ENCODE results near the gene PSMG4. TPM values are rescaled to one million over a fixed set of nuclear protein-coding genes. Genes with fewer than 3 reads are reported as not detected.
A peak's percentile ranks its signal among the peaks of the same experiment; 100 is the strongest.

PSMG4 gene, protein sequence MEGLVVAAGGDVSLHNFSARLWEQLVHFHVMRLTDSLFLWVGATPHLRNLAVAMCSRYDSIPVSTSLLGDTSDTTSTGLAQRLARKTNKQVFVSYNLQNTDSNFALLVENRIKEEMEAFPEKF
- 101 and 118 TPM in 2 replicates for total RNA-seq (2011; cell fraction: chromatin; rRNA removed; ENCODE audit: low replicate concordance)
- 85.9 and 99.7 TPM in 2 replicates for total RNA-seq (2011; cell fraction: nucleolus; rRNA removed)
- 97.7 and 105 TPM in 2 replicates for total RNA-seq (2011; cell fraction: nucleoplasm; rRNA removed)
- total RNA-seq (2014; rRNA removed): 123 and 126 TPM in 2 replicates
- total RNA-seq (2014; rRNA removed; fragmentation: Illumina TruSeq; extraction: Trizol): 41.4 and 42.7 TPM in 2 replicates
- 52.0 and 56.4 TPM in 2 replicates for total RNA-seq (2015; rRNA removed; fragmentation: Illumina TruSeq; extraction: Trizol)
- total RNA-seq (2021): 74.4 and 81.6 TPM in 2 replicates
- polyA plus RNA-seq (2011; rRNA removed): 62.2 and 64.5 TPM in 2 replicates
- 83.4 and 238 TPM in 2 replicates for polyA plus RNA-seq (2011; cell fraction: cytosol; rRNA removed)
- polyA plus RNA-seq (2011; cell fraction: nucleus; rRNA removed): 74.0 and 91.4 TPM in 2 replicates
- polyA plus RNA-seq (2012): 79.5 and 80.8 TPM in 2 replicates
- polyA plus RNA-seq (2014; fragmentation: Illumina TruSeq; extraction: Trizol): 29.0 and 49.1 TPM in 2 replicates
- 10 to 100 TPM; 12.9 to 19.4 TPM for polyA plus RNA-seq (2014; fragmentation: Nextera tagmentation; extraction: Ambion mirVana)
- polyA plus RNA-seq (2014; rRNA removed): 165 and 185 TPM in 2 replicates
- polyA minus RNA-seq (2011; rRNA and poly(A)+ RNA removed): 30.7 and 32.6 TPM in 2 replicates
- 14.1 and 15.7 TPM in 2 replicates for polyA minus RNA-seq (2011; cell fraction: cytosol; rRNA and poly(A)+ RNA removed)
- 39.4 and 48.7 TPM in 2 replicates for polyA minus RNA-seq (2011; cell fraction: nucleus; rRNA and poly(A)+ RNA removed)
- percentile 71 among the genes with signal in this experiment for Bru-seq, nascent RNA
- BruChase-seq, experiment 1, labeled RNA remaining after a 2-hour chase: percentile 66 among the genes with signal in this experiment
- percentile 65 among the genes with signal in this experiment for BruChase-seq, experiment 2, labeled RNA remaining after a 6-hour chase
- long read RNA-seq, experiment 1, full-length matches to known transcripts: 116 of 189 reads
- long read RNA-seq, experiment 1, partial matches to known transcripts: 13 of 189 reads
- long read RNA-seq, experiment 1, other reads (novel, unspliced or antisense): 60 of 189 reads
- long read RNA-seq, experiment 2, transcript PSMG4-206 (3 exons, 838 nt): major isoform, 49 of 67 reads
- long read RNA-seq, experiment 2, transcript PSMG4-205 (4 exons, 629 nt): minor isoform, 8 of 67 reads
- long read RNA-seq, experiment 2, partial matches to known transcripts: 2 of 67 reads
- long read RNA-seq, experiment 2, other reads (novel, unspliced or antisense): 8 of 67 reads
- long read RNA-seq, experiment 3, transcript PSMG4-206 (3 exons, 838 nt): major isoform, 42 of 65 reads
- long read RNA-seq, experiment 3, transcript PSMG4-205 (4 exons, 629 nt): minor isoform, 17 of 65 reads
- long read RNA-seq, experiment 3, partial matches to known transcripts: 1 of 65 reads
- long read RNA-seq, experiment 3, other reads (novel, unspliced or antisense): 5 of 65 reads

DNA sequence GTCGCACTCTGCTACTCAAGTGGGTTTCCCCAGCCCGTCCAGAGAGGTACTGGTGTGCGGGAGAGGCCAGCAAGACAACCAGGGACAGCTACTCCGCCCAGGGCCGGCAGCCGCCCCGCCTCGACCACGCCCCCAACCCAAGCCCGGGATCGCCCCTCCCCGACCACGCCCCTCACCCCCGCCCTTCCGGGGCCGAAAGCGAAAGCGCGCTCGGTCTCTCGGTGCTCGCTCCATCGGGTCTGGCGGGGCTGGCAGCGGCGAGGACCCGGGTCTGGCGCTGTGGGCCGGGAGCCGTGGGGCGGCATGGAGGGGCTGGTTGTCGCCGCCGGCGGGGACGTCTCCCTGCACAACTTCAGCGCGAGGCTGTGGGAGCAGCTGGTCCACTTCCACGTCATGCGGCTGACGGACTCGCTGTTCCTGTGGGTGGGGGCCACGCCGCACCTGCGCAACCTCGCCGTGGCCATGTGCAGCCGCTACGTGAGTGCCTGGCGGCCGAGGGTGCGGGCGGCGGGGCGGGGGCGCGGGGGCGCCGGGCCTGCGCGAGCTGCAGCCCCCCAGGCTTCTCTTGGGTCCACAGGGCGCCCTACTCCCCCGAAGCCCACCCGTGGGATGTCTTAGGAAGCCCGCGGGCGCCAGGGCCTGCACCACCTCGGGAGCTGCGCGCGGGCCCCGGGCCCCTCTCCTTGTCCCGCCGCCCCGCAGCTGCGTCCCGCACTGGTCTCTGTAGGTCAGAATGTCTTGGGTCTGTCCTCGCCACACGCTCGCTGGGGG is at the start of gene PSMG4:
TSS of gene PSMG4 (plus strand) at position 228 of the 771 bp plus-strand sequence. CDS start at position 304, 76 bp downstream.
- Histone ChIP-seq H3K9ac (ENCODE audit: insufficient read depth in 1 of 2, low read depth in 2 of 2, low read length in 2 of 2) (peak within 1 kb of the TSS; percentile 79 to 94), H3K4me2 (ENCODE audit: insufficient read depth, low read length) (peak within 1 kb of the TSS; percentile 93), H3K4me3 (peak within 1 kb of the TSS; percentile 94), H2AFZ (ENCODE audit: low read depth, low read length) (peak within 1 kb of the TSS; percentile 93), H3K9me3 (replicated peaks; ENCODE audit: control insufficient read depth, insufficient read depth, low read depth, low read length) (no peaks in the 10 kb centered on the region), H3K36me3 (ENCODE audit: control insufficient read depth, insufficient read depth, low read length) (peaks cover 35% of the 10 kb centered on the region), H4K20me1 (replicated peaks; ENCODE audit: control insufficient read depth, insufficient read depth, low read length) (peaks cover 26% of the 10 kb centered on the region), H3K27ac (ENCODE audit: extremely low read depth, low read depth, low read length) (peak within 1 kb of the TSS; percentile 87), H3K9me1 (ENCODE audit: control insufficient read depth, insufficient read depth, low read length) (peaks cover 13% of the 10 kb centered on the region), H3K79me2 (ENCODE audit: control insufficient read depth, insufficient read depth, low read length) (peaks cover 52% of the 10 kb centered on the region), H3K27me3 (ENCODE audit: control insufficient read depth in 2 of 2, insufficient read depth in 2 of 2, low read length in 2 of 2) (no peaks in the 10 kb centered on the region), H3K4me1 (replicated peaks in 1 of 2; ENCODE audit: control insufficient read depth in 2 of 2, insufficient read depth in 2 of 2, low read length in 2 of 2) (peaks cover 35 to 36% of the 10 kb centered on the region in 2 experiments)
- under 1% methylated on average over 79 of the region's 80 CpGs for WGBS (ENCODE audit: insufficient coverage, low coverage, missing lambda C conversion rate)
- in situ Hi-C loops (cut with MboI): loop anchor here (10.0 kb wide), 1 partner anchor 264 kb away; the partner anchor contains the start of gene NQO2
- BruUV-seq (replicated peaks): no TSS peak
- peak; percentile 96 for ATAC-seq
- peak; percentile 95 to 100 (median 100) for DNase-seq (ENCODE audit: extremely low read depth in 1 of 4, low spot score in 3 of 4)
- intact Hi-C loops (cut with micrococcal nuclease): loop anchor here (2.0 to 10.0 kb wide), 2 partner anchors 132 to 264 kb away; partner anchors contain the start of gene NQO2
- ChIA-PET CTCF (ENCODE audit: low intra/inter-chr PET ratio) (interaction anchor here (0.6 to 1.4 kb wide), 4 partner anchors 69 to 252 kb away, joined by 3 to 5 read pairs (median 4); no protein-coding TSS in a partner anchor), POLR2A (interaction anchor here (0.5 to 2.2 kb wide), 13 partner anchors 13 to 1050 kb away, joined by 3 to 9 read pairs (median 5); partner anchors contain the start of genes RIPK1 and TUBB2A)
- peak; percentile 88 for FAIRE-seq
- TF ChIP-seq SIRT6 (IDR thresholded peaks at IDR 0.05; ENCODE audit: low read depth, low read length) (no peak), POLR2G (IDR thresholded peaks at IDR 0.05; ENCODE audit: low read depth, low read length) (peak; percentile 89), ZFP30 (CRISPR knock-in tag; IDR thresholded peaks at IDR 0.05; ENCODE audit: borderline replicate concordance) (no peak), MCM3 (IDR thresholded peaks at IDR 0.05) (no peak), CBX3 (IDR thresholded peaks at IDR 0.05; ENCODE audit: borderline replicate concordance in 1 of 2, low read length in 2 of 2) (no peak), ZNF316 (IDR thresholded peaks at IDR 0.05) (no peak), HDAC2 (IDR thresholded peaks at IDR 0.05) (peak; percentile 38; the same call in 1 of the 2 replicates), ZNF77 (CRISPR knock-in tag; IDR thresholded peaks at IDR 0.05) (no peak), ILK (tag; IDR thresholded peaks at IDR 0.05; ENCODE audit: borderline replicate concordance, low read depth) (no peak), YY1 (IDR thresholded peaks at IDR 0.05; ENCODE audit: borderline replicate concordance in 1 of 3, control insufficient read depth in 1 of 3, extremely low read depth in 1 of 3, insufficient read depth in 3 of 3, insufficient read length in 1 of 3, insufficient replicate concordance in 2 of 3, low read depth in 1 of 3, low read length in 2 of 3) (peak in 2 of 3 experiments; percentile 61 to 72), FOXM1 (IDR thresholded peaks at IDR 0.05; ENCODE audit: low read depth) (peak; percentile 64; the same call in 1 of the 2 replicates), FOXM1 (CRISPR knock-in tag; IDR thresholded peaks at IDR 0.05; ENCODE audit: low read depth) (peak; percentile 86; the same call in 1 of the 2 replicates), COPS2 (conservative IDR thresholded peaks at IDR 0.05) (no peak)
- TF ChIP-seq, protein P1, sequence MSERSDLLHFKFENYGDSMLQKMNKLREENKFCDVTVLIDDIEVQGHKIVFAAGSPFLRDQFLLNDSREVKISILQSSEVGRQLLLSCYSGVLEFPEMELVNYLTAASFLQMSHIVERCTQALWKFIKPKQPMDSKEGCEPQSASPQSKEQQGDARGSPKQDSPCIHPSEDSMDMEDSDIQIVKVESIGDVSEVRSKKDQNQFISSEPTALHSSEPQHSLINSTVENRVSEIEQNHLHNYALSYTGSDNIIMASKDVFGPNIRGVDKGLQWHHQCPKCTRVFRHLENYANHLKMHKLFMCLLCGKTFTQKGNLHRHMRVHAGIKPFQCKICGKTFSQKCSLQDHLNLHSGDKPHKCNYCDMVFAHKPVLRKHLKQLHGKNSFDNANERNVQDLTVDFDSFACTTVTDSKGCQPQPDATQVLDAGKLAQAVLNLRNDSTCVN (CRISPR knock-in tag; IDR thresholded peaks at IDR 0.05): no peak
